Measurements from ENCODE around the gene ZBED6. TPM values are rescaled to one million over a fixed set of nuclear protein-coding genes. Genes with fewer than 3 reads are reported as not detected.

Gene ZBED6
- total RNA-seq, 1 experiment from 2014 or later, result 13.1 TPM

- no peaks in the 10 kb centered on the region for H3K9me3 ChIP-seq (ENCODE audit: control insufficient read depth, low read depth, low read length)
- H4K91ac ChIP-seq (ENCODE audit: insufficient read length, low read depth, low read length), result no peak overlapping the region
- H3K4ac ChIP-seq (ENCODE audit: low read depth, low read length), result no peak overlapping the region
- no peak overlapping the region for H3K14ac ChIP-seq (ENCODE audit: insufficient read depth, low read length)
- H3K27ac ChIP-seq (ENCODE audit: insufficient read length, low read depth, low read length), result no peak overlapping the region
- Mint-ChIP-seq H3K9me3 (peaks cover 21% of the 10 kb centered on the region in 2 experiments), H3K27me3 (ENCODE audit: low read depth) (no peaks in the 10 kb centered on the region), H3K4me1 (peaks cover 4 to 8% of the 10 kb centered on the region in 2 experiments), H3K27ac (no peak overlapping the region), H3K4me3 (no peak overlapping the region), H3K36me3 (ENCODE audit: insufficient read depth in 1 of 3, low read depth in 3 of 3) (peaks cover 63 to 89% (median 88%) of the 10 kb centered on the region in 3 experiments)
- H3K9ac ChIP-seq (ENCODE audit: extremely low read depth, insufficient read length, low read length), result no peak overlapping the region
- H2BK20ac ChIP-seq (ENCODE audit: low read depth, low read length, poor library complexity, severe bottlenecking), result no peak overlapping the region
- no peak overlapping the region for H3K4me2 ChIP-seq (ENCODE audit: insufficient read depth, insufficient read length, low read length)
- H3K18ac ChIP-seq (ENCODE audit: insufficient read length, low read depth, low read length), result no peak overlapping the region
- H2BK5ac ChIP-seq (ENCODE audit: insufficient read length, low read length), result no peak overlapping the region
- H2AFZ ChIP-seq (ENCODE audit: low read length), result no peak overlapping the region
- no peaks in the 10 kb centered on the region for H3K79me1 ChIP-seq (ENCODE audit: insufficient read depth, low read depth, low read length, poor library complexity, severe bottlenecking)
- no peak overlapping the region for H4K8ac ChIP-seq (replicated peaks; ENCODE audit: insufficient read length, low read depth, low read length)
- H2BK120ac ChIP-seq (ENCODE audit: low read depth, low read length, poor library complexity, severe bottlenecking), result no peak overlapping the region
- no peak overlapping the region for H2BK15ac ChIP-seq (ENCODE audit: low read depth, low read length)
- no peak overlapping the region for H2BK12ac ChIP-seq (ENCODE audit: insufficient read length, low read depth, low read length)
- H4K5ac ChIP-seq (ENCODE audit: insufficient read length, low read depth, low read length), result no peak overlapping the region
- DNase-seq, result no peak
- H3K56ac ChIP-seq (ENCODE audit: insufficient read length, low read depth, low read length), result no peak overlapping the region
- no peaks in the 10 kb centered on the region for H3K4me1 ChIP-seq (ENCODE audit: insufficient read depth, low read length)
- no CpG with 5 or more reads among the region's 4 CpGs for WGBS (ENCODE audit: extremely low coverage, insufficient read length, low lambda C conversion rate)
- no peaks in the 10 kb centered on the region for H4K20me1 ChIP-seq (ENCODE audit: control insufficient read depth, insufficient read depth, insufficient read length)
- no peak overlapping the region for H2AK5ac ChIP-seq (ENCODE audit: insufficient read length, low read length)
- no peak overlapping the region for H3T11ph ChIP-seq (ENCODE audit: low read length)
- H3K23ac ChIP-seq (ENCODE audit: insufficient read length, low read depth, low read length), result no peak overlapping the region
- TF ChIP-seq CTCF (conservative IDR thresholded peaks at IDR 0.05), result no peak
- no peaks in the 10 kb centered on the region for H3K23me2 ChIP-seq (ENCODE audit: insufficient read length, low read depth, low read length, poor library complexity, severe bottlenecking)
- H3K79me2 ChIP-seq (ENCODE audit: insufficient read depth, low read length), result no peaks in the 10 kb centered on the region
- no peaks in the 10 kb centered on the region for H3K27me3 ChIP-seq (ENCODE audit: insufficient read depth, low read length)
Measured at GRCh38 chr1:203840208-203840808, 44.9 kb downstream of the ZBED6 start.

Measured in H9 (cell line).